H9 (cell line): ENCODE measurements around the gene KRT79. TPM values are rescaled to one million over a fixed set of nuclear protein-coding genes. Genes with fewer than 3 reads are reported as not detected.

Experiments used
- DNase-seq: peaks from one replicate; pipeline ENCODE4 v3.0.0-alpha.2; 2017
- H2AFZ ChIP-seq: one replicate; pipeline ENCODE4 v1.6.1; 2013; ENCODE audit warnings: mild to moderate bottlenecking, low read length, control low read depth, moderate library complexity
- H2AK5ac ChIP-seq: 2 replicates; pipeline ENCODE4 v1.6.1; 2013; ENCODE audit warnings: low read length, control low read depth, mixed read lengths; ENCODE audit not compliant: insufficient read length
- H2BK120ac ChIP-seq: one replicate; pipeline ENCODE4 v1.6.1; 2013; ENCODE audit warnings: low read depth, mild to moderate bottlenecking, low read length, control low read depth, inconsistent platforms; ENCODE audit not compliant: poor library complexity, severe bottlenecking
- H2BK12ac ChIP-seq: 2 replicates; pipeline ENCODE4 v1.6.1; 2013; ENCODE audit warnings: low read length, control low read depth, mixed read lengths, low read depth; ENCODE audit not compliant: insufficient read length
- H2BK15ac ChIP-seq: 2 replicates; pipeline ENCODE4 v1.6.1; 2013; ENCODE audit warnings: low read depth, low read length, control low read depth
- H2BK20ac ChIP-seq: one replicate; pipeline ENCODE4 v1.6.1; 2013; ENCODE audit warnings: low read depth, mild to moderate bottlenecking, low read length, control low read depth, inconsistent platforms; ENCODE audit not compliant: poor library complexity, severe bottlenecking
- H2BK5ac ChIP-seq: 2 replicates; pipeline ENCODE4 v1.6.1; 2013; ENCODE audit warnings: low read length, control low read depth, mixed read lengths; ENCODE audit not compliant: insufficient read length
- H3K14ac ChIP-seq: 2 replicates; pipeline ENCODE4 v1.6.1; 2013; ENCODE audit warnings: low read length, control low read depth; ENCODE audit not compliant: insufficient read depth
- H3K18ac ChIP-seq: 2 replicates; pipeline ENCODE4 v1.6.1; 2013; ENCODE audit warnings: low read depth, mild to moderate bottlenecking, mixed read lengths, low read length, control low read depth; ENCODE audit not compliant: insufficient read length
- H3K23ac ChIP-seq: 2 replicates; pipeline ENCODE4 v1.6.1; 2013; ENCODE audit warnings: low read length, control low read depth, mixed read lengths, low read depth; ENCODE audit not compliant: insufficient read length
- H3K23me2 ChIP-seq: 2 replicates; pipeline ENCODE4 v1.6.1; 2013; ENCODE audit warnings: low read depth, mild to moderate bottlenecking, mixed read lengths, low read length, control low read depth; ENCODE audit not compliant: insufficient read length, poor library complexity, severe bottlenecking
- H3K27ac ChIP-seq: 2 replicates; pipeline ENCODE4 v1.5.1; 2013; ENCODE audit warnings: low read length, control low read depth, mixed read lengths, low read depth; ENCODE audit not compliant: insufficient read length
- H3K27me3 ChIP-seq: 2 replicates; pipeline ENCODE4 v1.6.1; 2013; ENCODE audit warnings: low read length, control low read depth, inconsistent platforms; ENCODE audit not compliant: insufficient read depth
- H3K4ac ChIP-seq: 2 replicates; pipeline ENCODE4 v1.6.1; 2013; ENCODE audit warnings: low read depth, mild to moderate bottlenecking, control low read depth, inconsistent platforms, low read length, moderate library complexity
- H3K4me1 ChIP-seq: 2 replicates; pipeline ENCODE4 v1.6.1; 2013; ENCODE audit warnings: low read length, control low read depth, inconsistent platforms; ENCODE audit not compliant: insufficient read depth
- H3K4me2 ChIP-seq: 2 replicates; pipeline ENCODE4 v1.6.1; 2013; ENCODE audit warnings: low read length, control low read depth, mixed read lengths; ENCODE audit not compliant: insufficient read length, insufficient read depth
- H3K56ac ChIP-seq: 2 replicates; pipeline ENCODE4 v1.6.1; 2013; ENCODE audit warnings: low read depth, mild to moderate bottlenecking, mixed read lengths, low read length, control low read depth; ENCODE audit not compliant: insufficient read length
- H3K79me1 ChIP-seq: 2 replicates; pipeline ENCODE4 v1.6.1; 2013; ENCODE audit warnings: low read depth, mild to moderate bottlenecking, moderate library complexity, low read length, control low read depth, inconsistent platforms; ENCODE audit not compliant: insufficient read depth, poor library complexity, severe bottlenecking
- H3K79me2 ChIP-seq: 2 replicates; pipeline ENCODE4 v1.6.1; 2013; ENCODE audit warnings: low read length, control low read depth, inconsistent platforms; ENCODE audit not compliant: insufficient read depth
- H3K9ac ChIP-seq: 2 replicates; pipeline ENCODE4 v1.6.1; 2013; ENCODE audit warnings: low read length, control low read depth, mixed read lengths; ENCODE audit not compliant: insufficient read length; ENCODE audit errors: extremely low read depth
- H3K9me3 ChIP-seq: one replicate; pipeline ENCODE4 v1.6.1; 2013; ENCODE audit warnings: low read depth, low read length, inconsistent platforms; ENCODE audit not compliant: control insufficient read depth
- H3T11ph ChIP-seq: one replicate; pipeline ENCODE4 v1.6.1; 2013; ENCODE audit warnings: mild to moderate bottlenecking, low read length, control low read depth, inconsistent platforms
- H4K20me1 ChIP-seq: one replicate; pipeline ENCODE4 v1.6.1; 2013; ENCODE audit not compliant: control insufficient read depth, insufficient read length, insufficient read depth
- H4K5ac ChIP-seq: 2 replicates; pipeline ENCODE4 v1.6.1; 2013; ENCODE audit warnings: low read depth, mild to moderate bottlenecking, mixed read lengths, low read length, control low read depth; ENCODE audit not compliant: insufficient read length
- H4K8ac ChIP-seq: replicated peaks from 2 replicates; pipeline ENCODE4 v1.6.1; 2013; ENCODE audit warnings: low read length, control low read depth, mixed read lengths, low read depth; ENCODE audit not compliant: insufficient read length
- H4K91ac ChIP-seq: 2 replicates; pipeline ENCODE4 v1.6.1; 2013; ENCODE audit warnings: low read depth, mild to moderate bottlenecking, moderate library complexity, mixed read lengths, low read length, control low read depth; ENCODE audit not compliant: insufficient read length
- H3K27ac Mint-ChIP-seq, 3 experiments: 2 replicates in 2 of 3; 3 replicates in 1 of 3; pipeline ENCODE4 v1.8.0; 2020 to 2021; ENCODE audit warnings: mixed read lengths in 3 of 3, mild to moderate bottlenecking in 1 of 3, moderate library complexity in 1 of 3
- H3K27me3 Mint-ChIP-seq: 2 replicates; pipeline ENCODE4 v1.8.0; 2021; ENCODE audit warnings: low read depth, mild to moderate bottlenecking, moderate library complexity, mixed read lengths
- H3K36me3 Mint-ChIP-seq, 3 experiments: 2 replicates in 2 of 3; 3 replicates in 1 of 3; pipeline ENCODE4 v1.8.0; 2020 to 2021; ENCODE audit warnings: low read depth in 3 of 3, mixed read lengths in 3 of 3; ENCODE audit not compliant: insufficient read depth in 1 of 3
- H3K4me1 Mint-ChIP-seq, 2 experiments: 2 replicates each; pipeline ENCODE4 v1.8.0; 2020; ENCODE audit warnings: mixed read lengths in 2 of 2
- H3K4me3 Mint-ChIP-seq, 2 experiments: 2 replicates in 1 of 2; 3 replicates in 1 of 2; pipeline ENCODE4 v1.8.0; 2020 to 2021; ENCODE audit warnings: mild to moderate bottlenecking in 2 of 2, mixed read lengths in 2 of 2, moderate library complexity in 1 of 2
- H3K9me3 Mint-ChIP-seq, 2 experiments: 2 replicates in 1 of 2; 3 replicates in 1 of 2; pipeline ENCODE4 v1.8.0; 2020; ENCODE audit warnings: mild to moderate bottlenecking in 2 of 2, mixed read lengths in 2 of 2, moderate library complexity in 1 of 2
- CTCF ChIP-seq: fragments of 200-600 bp; sonication (generic); conservative IDR thresholded peaks from 3 replicates; pipeline ENCODE4 v1.8.0; 2021; ENCODE audit warnings: antibody characterized with exemption, mild to moderate bottlenecking
- WGBS: extraction: QIAGEN DNeasy Blood & Tissue Kit; methylation state at CpG from one replicate; pipeline ENCODE4 v1.1.7; 2013; ENCODE audit warnings: missing lambda C conversion rate, low lambda C conversion rate, mixed read lengths; ENCODE audit not compliant: insufficient read length; ENCODE audit errors: extremely low coverage; 5-methylcytosine and 5-hydroxymethylcytosine counted together
- total RNA-seq: library from RNA; stranded (reverse); gene quantifications from 2 replicates; pipeline ENCODE4 v1.2.1, GENCODE V29; 2021

KRT79 gene
- total RNA-seq, 1 experiment from 2014 or later: not detected

GRCh38 chr12:52813203-52813819 is 20.8 kb downstream of the KRT79 start:
- Histone ChIP-seq H4K91ac (no peak overlapping the region), H3K9me3 (no peaks in the 10 kb centered on the region), H4K5ac (no peak overlapping the region), H3K9ac (no peak overlapping the region), H3K4me2 (no peak overlapping the region), H3K23me2 (no peaks in the 10 kb centered on the region), H3K18ac (no peak overlapping the region), H4K20me1 (no peaks in the 10 kb centered on the region), H2AK5ac (no peak overlapping the region), H3K27ac (no peak overlapping the region), H3K23ac (no peak overlapping the region), H3K14ac (no peak overlapping the region), H3K79me1 (no peaks in the 10 kb centered on the region), H2BK20ac (no peak overlapping the region), H2BK15ac (no peak overlapping the region), H3K27me3 (no peaks in the 10 kb centered on the region), H2BK12ac (no peak overlapping the region), H3K79me2 (no peaks in the 10 kb centered on the region), H2AFZ (no peak overlapping the region), H3T11ph (no peak overlapping the region), H3K4ac (no peak overlapping the region), H3K4me1 (no peaks in the 10 kb centered on the region), H2BK120ac (no peak overlapping the region), H2BK5ac (no peak overlapping the region), H3K56ac (no peak overlapping the region), H4K8ac (no peak overlapping the region)
- Mint-ChIP-seq H3K9me3 (no peaks in the 10 kb centered on the region), H3K4me1 (peaks cover 0 to under 1% of the 10 kb centered on the region in 2 experiments; a peak in 1 of 4 replicates), H3K4me3 (no peak overlapping the region), H3K36me3 (no peaks in the 10 kb centered on the region), H3K27me3 (peaks cover 9% of the 10 kb centered on the region), H3K27ac (no peak overlapping the region)
- no CpG with 5 or more reads among the region's 10 CpGs for WGBS
- DNase-seq: no peak
- no peak for TF ChIP-seq CTCF
